H1 (cell line): ENCODE measurements around the gene ANXA4. TPM values are rescaled to one million over a fixed set of nuclear protein-coding genes. Genes with fewer than 3 reads are reported as not detected.

Experiments used
- CTCF ChIA-PET: fragments of 300-600 bp; sonication (Branson Sonifier 250); formaldehyde crosslinking; loops from one replicate; lab custom pipeline; 2021; ENCODE audit not compliant: partially characterized antibody; lab: Charles Lee
- POLR2A ChIA-PET: fragments of 300-600 bp; sonication (Branson Sonifier 250); formaldehyde crosslinking; loops from one replicate; lab custom pipeline; 2021; ENCODE audit warnings: inconsistent platforms; ENCODE audit not compliant: partially characterized antibody; lab: Charles Lee
- DNase-seq, 2 experiments: peaks; one replicate each; pipeline versions ENCODE4 v3.0.0 to v3.0.0-alpha.2; 2010 to 2022; ENCODE audit warnings: low spot score in 2 of 2, low read depth in 1 of 2, mixed read lengths in 1 of 2
- FAIRE-seq: peaks from 2 replicates; lab custom pipeline; 2011; peaks lifted over from hg19 to GRCh38; lab: Jason Lieb, UNC
- H2AFZ ChIP-seq: 2 replicates; pipeline ENCODE4 v1.8.1; 2012; ENCODE audit warnings: low read length, inconsistent platforms
- H2AK5ac ChIP-seq: 2 replicates; pipeline ENCODE4 v1.6.1; 2013; ENCODE audit warnings: low read depth, low read length
- H2BK120ac ChIP-seq: replicated peaks from 2 replicates; pipeline ENCODE3; 2013; ENCODE audit warnings: low read depth, low read length, inconsistent platforms
- H2BK12ac ChIP-seq: 2 replicates; pipeline ENCODE4 v1.6.1; 2013; ENCODE audit warnings: low read depth, low read length
- H2BK15ac ChIP-seq: 2 replicates; pipeline ENCODE4 v1.6.1; 2013; ENCODE audit warnings: low read length
- H2BK20ac ChIP-seq: 2 replicates; pipeline ENCODE4 v1.6.1; 2013; ENCODE audit warnings: low read length
- H2BK5ac ChIP-seq: 2 replicates; pipeline ENCODE4 v1.6.1; 2013; ENCODE audit warnings: low read depth, low read length
- H3K14ac ChIP-seq: 2 replicates; pipeline ENCODE4 v1.6.1; 2013; ENCODE audit warnings: inconsistent platforms; ENCODE audit not compliant: insufficient read length
- H3K18ac ChIP-seq: 2 replicates; pipeline ENCODE4 v1.6.1; 2013; ENCODE audit warnings: low read length; ENCODE audit errors: extremely low read depth
- H3K23ac ChIP-seq: 2 replicates; pipeline ENCODE4 v1.6.1; 2013; ENCODE audit warnings: inconsistent platforms; ENCODE audit not compliant: insufficient read length
- H3K23me2 ChIP-seq: 2 replicates; pipeline ENCODE4 v1.6.1; 2013; ENCODE audit warnings: low read depth, low read length
- H3K27ac ChIP-seq: 2 replicates; pipeline ENCODE4 v1.6.1; 2011; ENCODE audit warnings: low read depth, low read length, inconsistent platforms
- H3K27me3 ChIP-seq, 4 experiments: replicated peaks in 1 of 4; 1 replicate in 1 of 4; 2 replicates in 3 of 4; pipeline versions ENCODE4 v1.6.1 to v1.8.1; 2011 to 2013; ENCODE audit warnings: low read length in 3 of 4, mild to moderate bottlenecking in 3 of 4, inconsistent platforms in 2 of 4, mixed read lengths in 2 of 4, moderate library complexity in 1 of 4; ENCODE audit not compliant: control insufficient read depth in 3 of 4, insufficient read depth in 3 of 4; ENCODE audit errors: extremely low read depth in 1 of 4
- H3K36me3 ChIP-seq, 4 experiments: 2 replicates each; pipeline versions ENCODE4 v1.6.1 to v1.8.1; 2011 to 2013; ENCODE audit warnings: mild to moderate bottlenecking in 4 of 4, low read length in 3 of 4, moderate library complexity in 2 of 4, control low read depth in 1 of 4, inconsistent platforms in 1 of 4; ENCODE audit not compliant: insufficient read depth in 4 of 4, control insufficient read depth in 2 of 4
- H3K4ac ChIP-seq: replicated peaks from 2 replicates; pipeline ENCODE3; 2013; ENCODE audit warnings: low read length, low read depth, mixed read lengths, inconsistent platforms; ENCODE audit not compliant: insufficient read length
- H3K4me1 ChIP-seq, 4 experiments: replicated peaks in 1 of 4; 1 replicate in 1 of 4; 2 replicates in 3 of 4; pipeline versions ENCODE4 v1.6.1 to v1.8.1; 2011 to 2013; ENCODE audit warnings: low read length in 3 of 4, inconsistent platforms in 2 of 4, mixed read lengths in 1 of 4; ENCODE audit not compliant: insufficient read depth in 4 of 4, control insufficient read depth in 3 of 4
- H3K4me2 ChIP-seq, 2 experiments: 2 replicates each; pipeline versions ENCODE4 v1.6.1 to v1.8.1; 2011 to 2013; ENCODE audit warnings: low read depth in 2 of 2, low read length in 2 of 2, control low read depth in 1 of 2, inconsistent platforms in 1 of 2, mild to moderate bottlenecking in 1 of 2; ENCODE audit not compliant: insufficient read depth in 1 of 2
- H3K4me3 ChIP-seq, 4 experiments: fragments of 200-600, 300-600 bp in 1 of 4; sonication (generic), shearing (Covaris generic), sonication (Bioruptor Twin) in 1 of 4; 2 replicates each; pipeline versions ENCODE4 v1.5.1 to v1.8.1; 2011 to 2016; ENCODE audit warnings: low read length in 4 of 4, low read depth in 3 of 4, control low read depth in 2 of 4, inconsistent platforms in 2 of 4, mild to moderate bottlenecking in 2 of 4, mixed read lengths in 1 of 4, moderate library complexity in 1 of 4; ENCODE audit not compliant: insufficient read depth in 2 of 4; ENCODE audit errors: extremely low read depth in 1 of 4
- H3K56ac ChIP-seq: replicated peaks from 2 replicates; pipeline ENCODE3; 2013; ENCODE audit warnings: low read depth, mild to moderate bottlenecking, mixed read lengths, low read length, inconsistent platforms; ENCODE audit not compliant: insufficient read length
- H3K79me1 ChIP-seq: 2 replicates; pipeline ENCODE4 v1.6.1; 2013; ENCODE audit warnings: low read depth, low read length, control low read depth
- H3K79me2 ChIP-seq, 2 experiments: 2 replicates each; pipeline versions ENCODE4 v1.6.1 to v1.8.1; 2012 to 2013; ENCODE audit warnings: low read length in 2 of 2, mild to moderate bottlenecking in 2 of 2, inconsistent platforms in 1 of 2; ENCODE audit not compliant: insufficient read depth in 2 of 2, control insufficient read depth in 1 of 2
- H3K9ac ChIP-seq, 4 experiments: replicated peaks in 1 of 4; 1 replicate in 1 of 4; 2 replicates in 3 of 4; pipeline versions ENCODE4 v1.6.1 to v1.8.1; 2011 to 2013; ENCODE audit warnings: low read depth in 3 of 4, low read length in 3 of 4, control low read depth in 2 of 4, mild to moderate bottlenecking in 2 of 4, moderate library complexity in 2 of 4, inconsistent platforms in 1 of 4; ENCODE audit errors: extremely low read depth in 1 of 4
- H3K9me3 ChIP-seq, 2 experiments: 2 replicates each; pipeline versions ENCODE4 v1.6.1 to v1.8.1; 2012 to 2013; ENCODE audit warnings: mild to moderate bottlenecking in 2 of 2, moderate library complexity in 2 of 2, control low read depth in 1 of 2, inconsistent platforms in 1 of 2, low read depth in 1 of 2, low read length in 1 of 2, mixed read lengths in 1 of 2; ENCODE audit not compliant: insufficient read depth in 2 of 2
- H4K20me1 ChIP-seq, 2 experiments: replicated peaks in 1 of 2; 2 replicates each; pipeline versions ENCODE3 to v1.8.1; 2011 to 2013; ENCODE audit warnings: inconsistent platforms in 2 of 2, low read length in 2 of 2, mild to moderate bottlenecking in 1 of 2; ENCODE audit not compliant: insufficient read depth in 2 of 2, control insufficient read depth in 1 of 2
- H4K5ac ChIP-seq: 2 replicates; pipeline ENCODE4 v1.6.1; 2013; ENCODE audit warnings: low read length, low read depth, mixed read lengths, inconsistent platforms; ENCODE audit not compliant: insufficient read length
- H4K8ac ChIP-seq: 2 replicates; pipeline ENCODE4 v1.8.0; 2013; ENCODE audit warnings: mild to moderate bottlenecking, moderate library complexity, low read length, inconsistent platforms; ENCODE audit not compliant: insufficient read depth; ENCODE audit errors: extremely low read depth
- H4K91ac ChIP-seq: replicated peaks from 2 replicates; pipeline ENCODE3; 2013; ENCODE audit warnings: low read length, mixed read lengths, inconsistent platforms; ENCODE audit not compliant: insufficient read length
- HDAC2 ChIP-seq, 2 experiments: fragments of 300-600 bp in 1 of 2; sonication (generic) in 1 of 2; IDR thresholded peaks; 2 replicates each; pipeline ENCODE4 v1.6.1; 2011 to 2012; ENCODE audit warnings: low read depth in 2 of 2, low read length in 2 of 2, mild to moderate bottlenecking in 2 of 2, moderate library complexity in 2 of 2, borderline replicate concordance in 1 of 2, inconsistent platforms in 1 of 2
- KDM5A ChIP-seq: fragments of 200-600 bp; IDR thresholded peaks from 2 replicates; pipeline ENCODE4 v1.7.1; 2012; ENCODE audit warnings: mild to moderate bottlenecking, low read length, inconsistent platforms, mixed read lengths
- WGBS, 2 experiments: shearing (Covaris generic) in 1 of 2; methylation state at CpG; one replicate each; pipeline versions ENCODE4 v1.1.6 to v1.1.7; 2013 to 2015; ENCODE audit warnings: low lambda C conversion rate in 2 of 2, mixed read lengths in 2 of 2, inconsistent platforms in 1 of 2, low coverage in 1 of 2, missing lambda C conversion rate in 1 of 2; ENCODE audit not compliant: insufficient replicate concordance in 2 of 2, insufficient coverage in 1 of 2, insufficient read length in 1 of 2; ENCODE audit errors: extremely low coverage in 1 of 2, missing lambda C conversion rate in 1 of 2; 5-methylcytosine and 5-hydroxymethylcytosine counted together
- polyA plus RNA-seq, 7 experiments: library from polyadenylated mRNA; depleted of rRNA in 3 of 7; stranded (reverse) in 5 of 7; unstranded in 2 of 7; fragments of >200 nt in 5 of 7; fragments of 200-250 nt in 2 of 7; gene quantifications; 1 replicate in 5 of 7; 2 replicates in 1 of 7; 4 replicates in 1 of 7; pipeline versions ENCODE4 v1.2.1 to v1.2.3, GENCODE V29; 2011 to 2013; ENCODE audit warnings: missing spikeins in 2 of 7, mixed read lengths in 2 of 7
- total RNA-seq: library from RNA; stranded (reverse); fragmentation: NEBNext Ultra II Directional; extraction: Animal tissue kit (Norgen Biotek cat#: 25700); gene quantifications from 2 replicates; pipeline ENCODE4 v1.2.1, GENCODE V29; 2021

ANXA4 gene
- total and polyA plus RNA-seq, 2 of the 8 experiments (the other 6 are each of a cell fraction or from before 2014, with no cell fraction given): 9.4 to 17.6 TPM

DNA sequence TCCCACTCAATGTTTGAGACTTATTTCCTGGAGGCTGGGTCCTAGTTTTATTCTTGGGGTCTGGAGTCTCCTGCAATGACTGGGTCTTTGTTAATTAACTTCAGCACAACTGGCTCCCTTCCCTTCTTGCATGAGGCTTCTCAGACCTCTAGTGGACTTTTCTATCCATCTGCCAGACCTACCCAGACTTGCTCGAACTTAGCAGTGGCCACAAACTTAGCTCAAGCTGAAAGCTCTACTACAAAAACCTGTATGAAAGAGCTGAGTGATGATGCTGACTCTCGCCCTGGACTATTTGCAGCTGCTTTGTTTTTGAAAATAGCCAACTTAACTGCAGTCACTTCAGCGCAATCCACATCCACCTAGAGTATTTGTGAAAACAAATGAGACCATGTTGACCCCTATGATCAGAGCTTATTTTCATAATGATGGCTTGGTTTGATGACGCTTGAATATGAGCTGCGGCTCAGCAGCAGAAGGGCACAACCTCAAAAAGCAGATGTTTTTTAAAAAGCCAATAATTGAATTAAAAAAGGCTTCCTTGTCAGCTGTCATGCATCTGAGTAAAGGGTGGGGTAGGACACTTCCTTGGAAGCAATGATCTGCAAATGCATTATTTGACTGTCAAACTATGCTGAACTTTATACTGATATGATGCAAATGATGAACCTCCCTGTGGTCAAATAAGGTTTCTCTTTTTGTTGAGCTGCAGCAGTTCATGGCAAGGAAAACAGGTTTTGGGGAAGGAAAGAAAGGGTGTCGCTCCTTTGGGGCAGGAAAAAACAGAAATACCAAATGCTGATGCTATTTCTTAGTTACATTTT, 10.6 kb upstream of the ANXA4 start:
- H3K14ac ChIP-seq: no peak overlapping the region
- H3K4me3 ChIP-seq: no peak overlapping the region
- no peak overlapping the region for H3K18ac ChIP-seq
- no peak for FAIRE-seq
- POLR2A ChIA-PET: interaction anchor here (0.9 to 1.0 kb wide), 2 partner anchors 12 to 170 kb away, joined by 3 read pairs; no protein-coding TSS in a partner anchor
- H3K4ac ChIP-seq: no peak overlapping the region
- H3K4me1 ChIP-seq: no peaks in the 10 kb centered on the region
- H4K5ac ChIP-seq: no peak overlapping the region
- no peak overlapping the region for H4K8ac ChIP-seq
- H3K23ac ChIP-seq: no peak overlapping the region
- no peak overlapping the region for H3K56ac ChIP-seq
- H3K36me3 ChIP-seq: no peaks in the 10 kb centered on the region
- H2BK12ac ChIP-seq: no peak overlapping the region
- no peak overlapping the region for H4K91ac ChIP-seq
- no peak overlapping the region for H3K27ac ChIP-seq
- no peak for TF ChIP-seq HDAC2 (IDR thresholded peaks at IDR 0.05; ENCODE audit: borderline replicate concordance in 1 of 2, low read depth in 2 of 2, low read length in 2 of 2)
- no peak for TF ChIP-seq KDM5A
- TF ChIP-seq, all 59 proteins: peak for 0
- H4K20me1 ChIP-seq: no peaks in the 10 kb centered on the region
- no peak overlapping the region for H3K4me2 ChIP-seq
- H3K9ac ChIP-seq: no peak overlapping the region; a peak in 1 of 7 replicates
- no peaks in the 10 kb centered on the region for H3K23me2 ChIP-seq
- DNase-seq: no peak
- no peaks in the 10 kb centered on the region for H3K79me1 ChIP-seq
- no peak overlapping the region for H2BK15ac ChIP-seq
- H3K27me3 ChIP-seq: no peaks in the 10 kb centered on the region
- no peaks in the 10 kb centered on the region for H3K79me2 ChIP-seq
- H2BK20ac ChIP-seq: no peak overlapping the region
- no peak overlapping the region for H2BK120ac ChIP-seq
- CTCF ChIA-PET: interaction anchor here (0.8 to 2.3 kb wide), 7 partner anchors 15 to 217 kb away, joined by 3 to 6 read pairs (median 3); no protein-coding TSS in a partner anchor
- WGBS, 2 experiments: 92% methylated on average over 6 of the region's 6 CpGs; no CpG with 5 or more reads in 1 of the 2 experiments
- no peak overlapping the region for H2AK5ac ChIP-seq
- no peak overlapping the region for H2BK5ac ChIP-seq
- no peak overlapping the region for H2AFZ ChIP-seq
- no peaks in the 10 kb centered on the region for H3K9me3 ChIP-seq
